NCI-H345 treated with DMSO at 0.1 percent for 48 hours (cell line): ENCODE data around the gene WDR27.
"Not testable (repeated sequence)": the region's sequence is repeated elsewhere in the genome, so short reads cannot be mapped to it uniquely, and the experiment has no call there.

ENCODE experiments used
- DNase-seq: peaks from one replicate; lab custom pipeline; 2025; ENCODE audit not compliant: unreplicated experiment; lab: John Stamatoyannopoulos, UW

The WDR27 gene

DNA sequence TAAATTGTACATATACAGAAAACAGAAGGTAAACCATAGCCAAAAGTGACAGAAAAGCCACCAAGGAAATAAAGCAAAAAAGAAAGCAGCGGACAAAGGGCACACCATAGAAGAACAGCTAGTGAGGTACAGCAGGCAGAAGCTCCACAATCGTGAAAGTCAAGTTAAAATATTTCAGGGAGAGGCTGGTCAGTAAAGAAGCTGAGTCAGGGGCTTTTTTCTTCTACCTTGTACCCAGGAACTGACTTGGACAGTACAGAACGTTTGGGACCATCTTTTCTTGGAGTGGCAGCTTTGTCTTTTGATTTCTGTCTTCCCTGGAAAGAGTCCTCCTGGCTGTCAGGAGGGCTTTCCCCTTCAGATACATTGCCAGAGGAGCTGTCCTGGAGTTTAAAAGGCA lies 8.2 kb upstream of the WDR27 start:
- no peak for DNase-seq

DNA sequence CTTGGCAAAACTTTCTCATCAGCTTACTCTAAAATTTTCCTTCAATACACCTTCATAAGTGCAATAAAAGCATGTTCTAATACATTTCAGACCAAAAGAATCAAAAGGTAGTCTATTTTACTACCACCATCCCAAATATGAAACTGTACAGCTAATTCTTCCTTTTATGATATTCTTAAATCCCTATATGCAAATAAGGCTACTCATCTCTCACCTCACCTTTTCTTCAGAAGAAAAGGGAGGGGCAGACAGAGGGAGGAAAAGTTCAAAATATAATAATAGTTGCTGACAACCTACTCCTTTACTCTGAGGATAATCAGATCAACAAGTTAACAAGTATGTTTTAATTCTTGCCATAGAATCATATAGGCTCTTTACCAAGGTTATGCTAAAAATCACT lies 7.5 kb upstream of the WDR27 start:
- DNase-seq: no peak

DNA sequence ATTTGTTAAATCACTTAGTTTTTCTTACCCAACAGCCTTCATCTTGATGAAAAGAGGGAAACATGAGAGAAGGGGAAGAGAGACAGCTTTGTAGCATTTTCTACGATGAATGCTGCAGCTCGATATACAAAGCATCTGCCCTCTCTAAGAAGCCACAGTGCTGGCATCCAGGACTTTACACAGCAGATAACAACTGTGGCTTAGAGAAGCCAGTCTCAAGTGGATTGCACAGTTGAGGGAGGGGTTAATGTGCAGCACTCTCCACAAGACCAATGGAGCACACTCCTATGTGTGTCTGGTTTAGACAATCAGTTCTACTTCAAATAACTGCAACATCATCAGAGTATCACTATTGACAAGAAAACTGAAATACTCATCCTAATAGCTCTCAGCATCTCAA lies 5.9 kb upstream of the WDR27 start:
- no peak for DNase-seq

DNA sequence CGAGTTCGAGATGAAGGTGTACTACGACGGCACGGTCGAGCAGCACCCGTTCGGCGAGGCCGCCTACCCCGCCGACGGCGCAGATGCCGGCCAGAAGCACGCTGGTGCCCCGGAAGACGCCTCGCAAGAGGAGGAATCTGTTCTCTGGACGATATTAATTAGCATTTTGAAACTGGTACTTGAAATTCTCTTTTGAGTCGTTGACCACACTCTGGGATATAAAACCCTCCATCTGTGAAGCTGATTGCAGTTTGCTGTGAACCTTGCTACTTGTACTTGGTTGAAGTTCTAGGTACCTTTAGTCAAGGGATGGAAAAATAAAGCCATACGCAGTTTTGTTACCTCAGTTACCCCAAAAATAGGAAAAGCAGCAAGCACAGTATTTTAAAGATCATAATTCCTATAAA lies 1.0 kb upstream of the WDR27 start:
- no peak for DNase-seq

DNA sequence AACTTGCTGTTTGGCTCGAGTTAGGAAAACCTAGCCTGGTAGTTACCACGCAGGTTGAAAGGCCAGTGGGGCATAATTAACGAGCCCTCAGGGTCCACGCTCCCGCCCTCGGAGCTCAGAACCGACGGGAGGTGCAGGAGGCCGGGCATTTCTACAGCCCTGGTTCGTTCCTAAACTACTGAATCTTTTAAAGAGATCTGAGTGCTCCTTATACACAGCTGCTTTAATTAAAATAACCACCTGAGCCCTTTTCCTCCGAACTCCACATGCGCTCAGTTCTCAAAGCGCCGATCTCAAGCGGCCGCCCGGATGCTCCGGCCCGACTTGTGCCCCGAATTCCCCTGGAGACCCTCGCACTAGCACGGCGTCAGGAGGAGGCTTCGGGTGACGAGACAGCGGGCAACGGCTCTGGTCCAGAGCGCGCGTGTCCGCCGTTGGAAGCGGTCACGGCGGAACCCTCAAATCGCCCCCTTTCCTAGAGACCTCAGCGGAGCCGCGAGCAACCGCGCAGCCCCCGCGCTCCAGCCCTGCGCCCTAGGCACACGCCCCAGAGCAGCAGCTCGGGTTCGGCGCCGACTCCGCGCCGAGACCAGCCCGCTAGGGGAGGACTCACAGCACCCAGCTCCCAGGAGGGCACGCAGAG lies 397 bp downstream of the WDR27 start:
- no peak for DNase-seq

DNA sequence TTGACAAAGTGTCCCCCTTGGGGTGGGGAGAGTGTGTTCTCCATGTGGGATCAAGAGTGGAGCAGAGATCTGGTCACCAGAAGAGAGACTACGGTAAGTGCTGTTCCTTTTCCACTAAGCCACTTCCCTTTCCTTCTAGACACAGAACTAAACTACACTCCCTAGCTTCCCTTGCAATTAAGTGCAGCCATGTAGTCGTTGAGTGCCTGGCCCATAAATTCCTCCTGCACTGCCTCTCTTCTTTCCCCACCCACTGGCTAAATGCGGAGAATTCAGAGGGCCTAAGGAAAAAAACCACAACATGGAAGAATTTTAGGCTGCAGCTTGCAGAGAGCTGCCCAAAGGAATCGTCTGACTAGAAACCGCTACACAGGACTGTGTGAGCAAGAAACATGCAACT lies 1.5 kb downstream of the WDR27 start:
- DNase-seq: no peak

DNA sequence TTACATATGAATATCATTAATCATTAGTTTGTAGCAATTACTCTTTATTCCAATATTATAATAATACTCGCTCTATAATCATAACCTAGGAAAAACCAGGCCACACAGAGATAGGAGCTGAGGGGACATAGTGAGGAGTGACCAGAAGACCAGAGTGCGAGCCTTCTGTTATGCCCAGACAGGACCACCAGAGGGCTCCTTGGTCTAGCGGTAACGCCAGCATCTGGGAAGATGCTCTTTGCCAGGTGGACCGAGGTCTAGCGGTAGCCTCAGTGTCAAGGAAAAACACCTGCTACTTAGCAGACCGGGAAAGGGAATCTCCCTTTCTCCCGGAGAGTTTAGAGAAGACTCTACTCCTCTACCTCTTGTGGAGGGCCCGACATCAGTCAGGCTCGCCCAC lies 4.7 kb downstream of the WDR27 start:
- DNase-seq: not testable (repeated sequence)

DNA sequence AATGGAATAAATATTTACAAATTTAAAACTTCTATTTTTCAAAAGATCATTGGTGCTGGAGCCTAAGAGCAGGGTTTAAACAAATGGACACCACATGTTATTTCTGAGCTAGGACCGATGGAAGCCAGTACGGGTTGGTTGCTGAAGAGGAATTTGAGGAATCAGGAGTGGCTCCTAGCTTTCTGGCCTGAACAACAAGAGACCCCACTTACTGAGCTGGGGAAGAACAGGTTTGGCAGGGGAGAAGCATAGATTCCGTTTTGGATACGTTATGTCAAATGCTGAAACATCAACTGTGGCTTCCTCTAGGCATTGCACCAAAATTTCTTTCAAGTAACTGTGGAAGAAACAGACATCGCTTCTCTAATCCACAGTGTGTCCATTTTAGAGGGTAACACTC lies 6.7 kb downstream of the WDR27 start:
- DNase-seq: no peak

DNA sequence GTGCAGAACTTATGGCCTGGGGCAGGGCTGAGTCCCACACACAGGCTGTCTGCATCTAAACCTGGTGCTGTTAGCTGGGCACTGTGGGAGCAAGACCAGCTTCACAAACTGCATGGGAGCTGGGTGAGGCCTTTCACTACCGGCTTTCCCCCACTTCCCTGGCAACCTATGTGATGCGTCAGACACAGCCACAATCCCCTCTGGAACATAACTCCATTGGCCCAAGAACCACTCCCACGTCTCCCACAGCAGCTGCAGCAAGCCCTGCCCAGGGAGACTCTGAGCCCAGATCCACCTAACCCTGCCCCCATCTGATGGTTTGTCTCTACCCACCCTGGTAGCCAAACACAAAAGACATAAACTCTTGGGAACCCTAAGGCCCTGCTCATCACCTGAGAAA lies 9.3 kb downstream of the WDR27 start:
- DNase-seq: no peak

DNA sequence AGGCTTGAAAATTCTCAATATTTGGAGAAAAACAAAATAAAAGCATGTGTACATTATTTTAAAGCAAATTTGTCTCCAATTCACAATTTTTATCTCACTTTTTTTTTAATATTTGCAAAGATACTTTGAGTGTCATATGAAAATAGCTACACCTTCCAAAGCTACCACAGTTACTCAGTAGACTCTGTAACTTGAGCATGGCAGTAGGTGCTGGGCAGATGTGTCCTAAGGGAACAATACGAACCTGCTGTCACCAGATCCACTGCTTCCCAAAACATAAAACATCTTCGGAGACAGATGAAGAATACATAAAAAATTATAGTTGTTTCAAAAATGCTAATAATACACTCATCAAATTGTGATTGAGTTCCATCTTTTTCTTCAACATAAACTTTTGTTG lies 10.6 kb downstream of the WDR27 start:
- no peak for DNase-seq

DNA sequence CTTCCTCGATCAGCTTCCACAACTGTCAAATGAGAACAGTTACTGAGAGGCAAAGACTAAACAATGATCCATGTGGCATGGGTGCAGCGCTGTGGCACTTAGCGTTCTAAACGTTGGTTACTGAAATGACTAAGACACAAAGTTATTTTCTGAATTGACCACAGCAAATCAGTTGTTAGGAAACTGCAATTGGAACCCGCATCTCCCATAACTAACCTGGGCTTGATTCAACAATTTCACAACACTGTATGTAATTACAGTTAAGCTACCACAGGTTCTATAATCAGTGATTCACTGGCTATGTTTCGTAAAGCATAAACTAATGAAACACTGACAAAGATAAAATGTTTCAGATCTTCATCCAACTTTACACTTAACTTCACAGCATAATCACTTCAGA lies 12.5 kb downstream of the WDR27 start:
- no peak for DNase-seq

DNA sequence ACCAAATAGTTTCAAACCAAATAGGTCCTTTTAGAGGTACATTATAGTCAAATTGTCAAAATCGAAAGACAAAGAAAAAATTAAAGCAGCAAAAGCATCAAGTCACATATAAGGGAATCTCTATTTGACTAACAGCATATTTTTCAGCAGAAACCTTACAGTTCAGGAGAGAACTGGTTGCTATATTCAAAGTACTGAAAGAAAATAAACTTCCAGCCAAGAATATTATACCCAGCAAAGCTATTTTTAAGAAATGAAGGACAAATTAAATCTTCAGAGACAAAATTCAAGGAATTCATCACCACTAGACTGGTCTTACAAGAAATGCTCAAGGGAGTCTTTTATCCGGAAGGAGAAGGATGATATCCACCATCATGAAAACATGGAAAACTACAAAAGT lies 16.0 kb downstream of the WDR27 start:
- no peak for DNase-seq

DNA sequence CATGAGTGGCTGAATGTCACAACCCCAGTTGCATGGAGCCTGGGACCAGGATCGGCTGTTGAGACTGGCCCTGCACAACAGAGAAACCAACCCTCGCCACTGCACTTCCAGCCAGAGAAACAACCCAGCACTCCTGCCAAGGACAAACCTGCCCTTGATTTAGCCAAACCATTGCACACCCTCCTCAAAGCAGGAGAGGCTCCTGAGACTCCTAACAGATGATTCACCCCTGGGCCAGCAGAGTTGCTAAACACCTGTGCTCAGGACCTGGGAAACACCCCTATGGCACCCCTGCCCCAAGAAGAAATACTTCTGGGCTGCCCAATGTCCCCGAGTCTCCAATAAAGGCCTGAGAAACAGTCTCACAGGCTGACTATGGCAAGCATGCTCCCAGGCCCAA lies 17.8 kb downstream of the WDR27 start:
- no peak for DNase-seq

DNA sequence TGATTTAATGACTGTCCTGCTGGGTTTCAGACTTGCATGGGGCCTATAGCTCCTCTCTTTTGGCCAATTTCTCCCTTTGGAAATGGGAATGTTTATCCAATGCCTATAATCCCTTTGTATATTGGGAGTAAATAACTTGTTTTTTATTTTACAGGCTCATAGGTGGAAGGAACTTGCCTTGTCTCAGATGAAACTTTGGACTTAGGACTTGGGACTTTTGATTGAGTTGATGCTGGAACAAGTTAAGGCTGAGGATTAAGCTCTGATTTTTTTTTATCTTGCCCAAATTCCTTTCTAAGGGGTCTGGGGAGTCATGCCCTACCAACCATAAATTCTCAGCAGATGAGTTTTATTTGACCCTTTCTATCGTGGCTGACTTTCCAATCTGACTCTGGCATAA lies 23.5 kb downstream of the WDR27 start:
- DNase-seq: no peak

DNA sequence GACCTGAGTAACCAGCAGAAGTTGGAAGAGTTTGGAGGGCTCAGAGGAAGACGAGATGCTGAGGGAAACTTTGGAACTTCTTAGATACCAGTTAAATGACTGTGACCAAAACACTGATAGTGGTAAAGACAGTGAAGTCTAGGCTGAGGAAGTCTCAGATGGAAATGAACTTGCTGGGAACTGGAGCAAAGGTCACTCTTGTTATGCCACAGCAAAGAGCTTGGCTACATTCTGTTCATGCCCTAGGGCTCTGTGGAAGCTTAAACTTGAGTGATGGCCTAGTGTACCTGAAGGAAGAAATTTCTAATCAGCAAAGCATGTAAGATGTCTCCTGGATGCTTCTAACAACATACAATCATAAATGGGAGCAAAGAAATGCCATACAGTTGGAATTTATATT lies 24.7 kb downstream of the WDR27 start:
- DNase-seq: no peak

DNA sequence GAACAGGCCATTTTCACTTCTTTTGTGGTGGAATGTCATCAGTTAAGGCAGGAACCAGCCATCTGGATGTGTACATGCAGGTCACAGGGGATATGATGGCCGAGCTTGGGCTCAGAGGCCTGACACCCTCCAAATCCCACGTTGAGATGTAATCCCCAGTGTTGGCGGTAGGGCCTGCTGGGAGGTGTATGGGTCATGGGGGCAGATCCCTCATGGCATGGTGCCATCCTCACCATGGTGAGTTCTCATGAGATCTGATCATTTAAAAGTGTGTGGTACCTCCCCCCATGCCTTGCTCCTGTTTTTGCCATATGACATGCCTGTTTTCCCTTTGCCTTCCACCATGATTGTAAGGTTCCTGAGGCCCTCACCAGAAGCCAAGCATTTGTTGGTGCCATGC lies 26.8 kb downstream of the WDR27 start:
- no peak for DNase-seq

DNA sequence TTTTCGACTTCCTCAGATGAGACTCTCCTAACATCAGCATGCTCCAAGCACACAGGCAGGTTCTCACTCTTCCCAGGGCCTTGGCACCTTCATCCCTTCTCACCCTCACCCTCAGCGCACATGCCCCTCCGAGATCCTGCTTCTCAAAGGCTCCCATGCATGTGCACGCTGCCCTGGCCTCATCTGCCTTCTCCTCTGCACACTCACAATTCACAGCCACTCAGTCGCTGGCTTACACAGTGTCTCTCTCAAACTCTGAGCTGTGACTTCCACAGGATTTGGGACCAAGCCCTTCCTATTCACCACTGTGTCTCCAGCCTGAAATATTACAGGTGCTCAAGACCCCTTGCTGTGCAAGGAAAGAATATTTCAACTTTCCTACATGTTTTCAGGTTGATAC lies 30.3 kb downstream of the WDR27 start:
- DNase-seq: no peak

DNA sequence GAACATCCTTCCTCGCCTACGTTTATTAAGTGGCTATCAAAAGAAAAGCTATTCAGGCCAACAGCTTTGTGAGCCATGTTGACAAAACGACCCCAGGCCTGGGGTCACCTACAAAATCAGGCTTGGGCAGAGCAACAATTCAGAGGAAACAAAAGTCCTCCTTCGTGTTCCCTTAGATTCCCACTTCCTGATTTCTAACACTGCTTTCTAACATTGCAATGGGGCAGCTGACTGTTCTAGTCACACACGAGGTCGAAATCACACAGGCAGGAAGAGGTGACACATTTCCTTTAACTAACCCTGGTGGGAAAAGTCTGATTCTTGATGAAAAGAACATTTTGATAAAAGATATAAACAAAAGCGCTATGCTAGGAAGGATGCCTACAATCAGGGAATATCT lies 31.9 kb downstream of the WDR27 start:
- DNase-seq: no peak

DNA sequence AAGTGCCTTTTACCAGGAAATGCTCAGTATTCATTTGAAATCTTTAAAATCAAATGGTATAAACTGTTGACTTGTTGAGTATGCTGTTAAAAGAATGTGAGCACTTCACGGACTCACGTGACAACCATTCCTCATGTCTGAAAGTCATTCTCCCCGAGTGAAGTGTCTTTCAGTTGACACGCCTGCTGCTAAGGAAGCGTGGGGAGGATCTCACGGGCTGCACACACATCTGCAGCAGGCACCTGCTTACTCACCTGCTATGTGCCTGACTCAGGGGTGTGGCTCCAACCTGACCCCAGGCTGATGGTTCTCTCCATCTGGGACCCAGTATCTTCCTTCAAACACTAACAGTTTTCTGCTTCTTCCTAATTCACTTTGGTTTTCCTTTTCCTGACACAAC lies 32.7 kb downstream of the WDR27 start:
- DNase-seq: peak; percentile 61

DNA sequence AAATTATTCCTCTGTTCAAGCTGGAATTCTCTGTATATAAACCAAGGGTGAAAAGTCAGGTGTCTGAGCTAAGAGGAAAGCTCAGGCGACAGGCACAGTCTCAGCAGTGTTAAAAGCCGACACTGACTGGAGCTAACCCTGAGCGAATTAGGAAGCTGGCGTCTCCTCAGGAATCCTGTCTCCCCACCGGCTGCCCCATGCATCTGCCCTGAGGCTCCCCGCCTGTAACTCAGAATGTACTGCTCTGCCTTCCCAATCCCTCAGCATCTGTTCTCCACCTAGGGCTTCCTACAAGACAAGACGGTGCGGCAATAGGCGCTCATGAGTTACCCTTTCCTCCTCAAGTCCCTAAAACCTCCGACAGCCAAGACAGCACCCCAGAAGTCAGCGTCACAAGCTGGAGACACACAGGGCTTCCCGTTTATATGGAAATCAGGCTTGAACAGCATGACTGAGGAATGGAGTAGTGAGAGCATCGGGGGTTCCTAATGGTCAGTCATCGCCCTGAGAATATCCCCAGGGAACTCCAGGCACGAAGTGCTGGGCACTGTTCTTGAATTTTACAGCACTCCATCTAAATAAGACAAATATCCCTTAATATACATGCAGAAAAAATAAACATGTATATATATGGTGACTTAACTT lies 33.5 kb downstream of the WDR27 start:
- no peak for DNase-seq

DNA sequence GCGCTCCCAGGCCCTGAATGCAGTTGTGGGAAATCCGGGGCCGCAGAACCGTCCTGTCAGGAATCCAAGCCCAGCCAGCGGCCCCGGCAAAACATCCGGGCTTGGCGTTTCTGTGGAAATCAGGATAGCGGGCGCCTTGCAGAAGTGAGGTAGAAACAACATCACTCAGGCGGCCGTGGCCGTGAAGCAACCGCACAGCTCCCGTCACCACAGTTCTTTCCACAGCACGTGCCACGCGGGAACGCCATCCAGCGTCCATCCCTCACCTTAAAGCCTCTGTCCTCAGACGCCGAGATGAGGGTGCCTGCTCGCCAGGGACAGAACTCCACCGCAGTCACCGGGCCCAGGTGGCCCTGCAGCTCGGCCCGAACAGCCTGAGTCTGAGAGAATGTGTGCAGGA lies 34.1 kb downstream of the WDR27 start:
- no peak for DNase-seq

DNA sequence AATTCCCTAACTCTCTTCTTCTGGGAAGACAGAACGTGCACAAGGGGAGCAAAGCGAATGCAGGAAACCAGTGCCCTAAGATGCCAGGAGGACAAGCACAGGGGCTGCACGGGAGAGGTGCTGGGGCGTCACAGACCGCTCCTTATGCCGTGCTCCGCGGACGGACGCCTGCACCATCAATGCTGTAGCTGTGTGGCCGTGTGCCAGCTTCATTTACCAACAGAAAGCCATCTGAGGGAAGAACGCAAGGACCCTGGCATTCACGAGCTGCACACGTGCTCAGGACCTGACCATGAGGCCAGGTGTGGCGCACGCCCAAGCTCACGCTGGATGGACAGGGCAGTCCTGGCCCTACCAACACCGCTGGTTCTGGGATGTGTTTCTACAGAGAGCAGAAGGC lies 35.4 kb downstream of the WDR27 start:
- peak; percentile 8 for DNase-seq

DNA sequence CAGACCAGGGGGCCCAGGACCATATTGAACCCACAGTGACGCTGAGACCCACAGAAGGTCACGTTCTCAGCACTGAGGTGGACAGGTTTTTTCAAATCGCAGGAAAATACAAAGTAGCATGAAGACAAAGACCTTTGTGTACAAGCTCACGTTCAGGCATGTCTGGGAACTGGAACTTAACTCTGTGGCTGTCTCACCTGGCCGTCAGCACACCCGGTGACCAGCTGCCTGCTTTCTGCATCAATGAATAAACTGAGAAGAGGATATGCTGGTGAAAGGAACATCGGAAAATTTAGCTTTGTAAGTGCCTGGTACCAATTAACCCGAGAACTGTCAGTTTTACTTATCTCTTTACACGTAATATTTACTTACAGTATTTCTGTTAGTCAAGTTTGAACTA lies 36.5 kb downstream of the WDR27 start:
- peak; percentile 90 for DNase-seq
